Gastrocnemius medialis (tissue), 4 donors: ENCODE results near the gene AFAP1.

ENCODE experiments used
- CTCF ChIP-seq, 5 experiments: fragments of 450-650 bp in 3 of 5; fragments of 200-600 bp in 2 of 5; sonication (generic) in 2 of 5; IDR thresholded peaks in 4 of 5; conservative IDR thresholded peaks in 1 of 5; 1 replicate in 4 of 5; 2 replicates in 1 of 5; pipeline ENCODE4 v1.5.1; 2016 to 2019; ENCODE audit warnings: antibody characterized with exemption in 5 of 5, mild to moderate bottlenecking in 3 of 5, moderate library complexity in 3 of 5
- POLR2A ChIP-seq, 2 donors: fragments of 450-650 bp; IDR thresholded peaks; one replicate each; pipeline ENCODE4 v1.6.1; 2017; ENCODE audit warnings: antibody characterized with exemption in 2 of 2, mild to moderate bottlenecking in 2 of 2, moderate library complexity in 2 of 2

GRCh38 chr4:7810783-7811535 is 128.7 kb downstream of the AFAP1 start:
- TF ChIP-seq CTCF (IDR thresholded peaks at IDR 0.05 in 4 of 5, conservative IDR thresholded peaks at IDR 0.05 in 1 of 5) (no peak), POLR2A (IDR thresholded peaks at IDR 0.05) (no peak)
